ENCODE measurements around the gene CDK18.

GRCh38 chr1:205473966-205474365, 30.5 kb upstream of the CDK18 start:
- TF ChIP-seq REST (IDR thresholded peaks at IDR 0.05; ENCODE audit: low read depth) (no peak), FOXM1 (IDR thresholded peaks at IDR 0.05; ENCODE audit: borderline replicate concordance, low read depth) (no peak), EP300 (IDR thresholded peaks at IDR 0.05; ENCODE audit: borderline replicate concordance) (no peak), TCF12 (IDR thresholded peaks at IDR 0.05; ENCODE audit: low read depth) (no peak), RAD21 (IDR thresholded peaks at IDR 0.05; ENCODE audit: low read depth) (no peak), TAF1 (IDR thresholded peaks at IDR 0.05; ENCODE audit: low read depth) (no peak), CREB1 (IDR thresholded peaks at IDR 0.05; ENCODE audit: low read depth) (no peak)
- TF ChIP-seq, protein P1, sequence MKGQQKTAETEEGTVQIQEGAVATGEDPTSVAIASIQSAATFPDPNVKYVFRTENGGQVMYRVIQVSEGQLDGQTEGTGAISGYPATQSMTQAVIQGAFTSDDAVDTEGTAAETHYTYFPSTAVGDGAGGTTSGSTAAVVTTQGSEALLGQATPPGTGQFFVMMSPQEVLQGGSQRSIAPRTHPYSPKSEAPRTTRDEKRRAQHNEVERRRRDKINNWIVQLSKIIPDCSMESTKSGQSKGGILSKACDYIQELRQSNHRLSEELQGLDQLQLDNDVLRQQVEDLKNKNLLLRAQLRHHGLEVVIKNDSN (IDR thresholded peaks at IDR 0.05) = no peak
